EL (cell line): ENCODE data around the gene DAAM2.

ENCODE experiments used
- DNase-seq: peaks from one replicate; pipeline ENCODE4 v3.0.0-alpha.2; 2016

Gene DAAM2

DNA sequence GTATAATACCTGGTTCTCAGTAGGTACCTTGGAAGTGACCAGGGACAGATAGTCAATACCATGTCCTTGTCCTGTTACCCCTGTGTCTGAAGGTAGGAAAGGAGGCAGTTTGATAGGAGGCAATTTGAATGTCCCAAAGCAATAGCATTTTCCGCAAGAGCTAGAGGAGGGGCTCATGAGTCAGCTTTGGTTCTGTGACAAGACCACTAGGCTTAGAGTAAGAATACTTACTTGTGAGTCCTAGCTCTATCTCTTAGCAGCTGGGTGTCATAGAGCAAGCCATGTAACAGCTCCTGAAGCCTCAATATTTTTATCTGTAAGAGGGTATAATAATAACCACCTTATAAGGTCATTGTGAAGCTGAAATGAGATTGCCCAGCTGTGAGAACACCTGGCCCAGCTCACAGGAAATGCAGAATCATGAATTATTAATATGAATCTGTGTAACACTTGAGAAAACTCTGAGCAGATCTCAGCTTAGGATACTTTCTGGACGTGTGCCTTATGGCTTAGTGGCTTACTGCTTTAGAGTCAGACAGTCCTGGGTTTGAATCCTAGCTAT is 58.6 kb downstream of the DAAM2 start:
- no peak for DNase-seq

GRCh38 chr6:39851331-39851730 is 59.2 kb downstream of the DAAM2 start:
- DNase-seq: no peak

GRCh38 chr6:39852324-39852723 is 60.1 kb downstream of the DAAM2 start:
- DNase-seq: no peak

GRCh38 chr6:39853604-39854003 is 61.4 kb downstream of the DAAM2 start:
- DNase-seq: no peak

DNA sequence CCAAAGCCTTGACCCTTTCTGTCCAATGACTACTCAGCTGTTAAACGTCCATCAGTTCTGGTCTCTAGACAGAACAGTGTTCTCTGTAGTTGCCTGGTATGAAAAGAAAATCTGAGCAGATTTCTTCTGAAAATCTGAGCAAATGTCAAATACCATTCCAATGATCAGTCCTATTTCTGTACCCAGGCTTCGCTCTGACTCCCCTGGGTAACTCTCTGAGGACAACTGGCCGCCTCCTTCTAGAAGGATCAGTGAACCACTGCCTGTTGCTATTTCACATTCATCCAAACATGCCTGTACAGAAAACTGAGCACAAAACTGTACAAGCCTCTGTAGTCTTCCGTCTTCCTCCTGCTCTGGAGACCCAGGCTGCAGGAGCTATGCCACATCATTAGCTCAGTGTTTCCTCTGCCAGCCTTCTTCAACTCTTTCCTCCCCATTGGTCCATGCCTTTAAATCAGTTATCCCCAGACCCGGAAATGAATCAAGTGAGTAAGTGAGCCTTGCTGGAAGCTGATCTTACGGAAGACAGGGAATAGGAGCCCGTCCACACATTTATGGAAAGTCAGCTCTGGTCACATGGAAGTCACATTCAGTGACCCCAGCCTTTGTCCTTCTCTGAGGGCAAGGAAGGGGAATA is 63.3 kb downstream of the DAAM2 start:
- DNase-seq: no peak

GRCh38 chr6:39859025-39859424 is 66.8 kb downstream of the DAAM2 start:
- no peak for DNase-seq

DNA sequence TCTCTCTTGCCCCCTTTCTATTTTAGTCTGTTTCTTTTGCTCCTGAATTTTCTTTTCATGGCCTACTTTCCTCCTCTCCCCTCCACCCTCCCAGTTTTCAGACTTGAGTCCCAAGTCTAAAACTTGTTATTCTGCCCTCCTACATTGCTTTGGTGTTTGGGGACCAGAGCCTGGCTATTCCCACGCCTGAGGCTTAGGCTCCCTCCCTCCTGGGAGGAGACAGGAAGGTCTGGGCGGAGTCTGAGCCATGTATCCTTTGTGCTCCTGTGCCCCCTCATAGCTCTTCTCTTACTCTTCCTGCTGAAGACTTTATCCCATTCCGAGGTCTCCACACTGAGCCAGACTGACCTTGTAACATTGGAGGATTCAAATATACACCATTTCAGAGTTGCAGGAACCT is 69.5 kb downstream of the DAAM2 start:
- DNase-seq: no peak

GRCh38 chr6:39865011-39865888 is 73.1 kb downstream of the DAAM2 start:
- DNase-seq: peak; percentile 78

DNA sequence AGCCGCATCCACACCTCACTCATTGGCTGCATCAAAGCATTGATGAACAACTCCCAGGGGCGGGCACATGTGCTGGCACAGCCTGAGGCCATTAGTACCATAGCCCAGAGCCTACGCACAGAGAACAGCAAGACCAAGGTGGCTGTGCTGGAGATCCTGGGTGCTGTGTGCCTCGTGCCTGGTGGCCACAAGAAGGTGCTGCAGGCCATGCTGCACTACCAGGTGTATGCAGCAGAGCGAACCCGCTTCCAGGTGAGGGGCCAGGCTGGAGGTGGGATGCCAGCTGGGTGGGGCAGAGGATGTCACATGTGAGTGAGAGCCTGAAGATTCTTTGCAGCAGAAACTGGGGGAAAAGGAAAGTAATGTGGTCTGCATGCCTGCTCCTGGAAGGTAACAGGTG is 75.4 kb downstream of the DAAM2 start:
- DNase-seq: no peak

DNA sequence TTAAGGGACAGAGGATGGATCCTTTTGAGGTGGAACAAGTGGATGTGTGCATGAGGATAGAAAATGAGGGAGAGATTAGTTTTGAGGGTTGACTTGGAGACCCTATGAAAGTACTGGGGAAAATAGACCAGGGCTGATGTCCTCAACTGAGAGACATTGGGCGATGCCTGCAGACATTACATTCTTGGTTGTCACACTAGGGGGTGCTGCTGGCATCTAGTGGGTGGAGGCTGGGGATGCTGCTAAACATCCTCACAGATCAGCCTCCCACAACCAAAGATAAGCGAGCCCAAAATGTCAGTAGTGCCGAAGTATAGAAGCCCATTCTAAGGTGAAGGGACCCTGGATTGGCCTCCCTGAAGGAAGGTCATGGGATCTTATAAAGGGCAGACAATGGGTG is 78.8 kb downstream of the DAAM2 start:
- DNase-seq: no peak

DNA sequence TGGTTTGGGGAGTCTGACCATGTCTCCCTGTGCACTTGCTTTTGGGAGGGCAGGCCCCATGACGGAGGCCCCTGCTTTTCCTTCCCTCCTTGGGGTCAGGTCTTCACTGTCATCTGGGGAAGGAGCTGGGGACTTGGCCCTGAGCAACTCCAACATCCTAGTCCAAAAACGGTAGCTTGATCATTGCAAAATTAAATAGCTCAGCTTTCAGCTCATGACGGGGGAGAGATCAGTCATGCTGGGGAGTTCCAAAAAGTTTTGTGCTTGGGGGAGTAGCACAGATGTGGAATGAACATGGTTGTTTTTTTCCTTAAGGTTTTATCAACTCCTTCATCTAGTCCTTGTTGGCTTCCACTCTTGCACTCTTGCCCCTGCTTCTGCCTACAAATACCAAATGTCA is 81.3 kb downstream of the DAAM2 start:
- no peak for DNase-seq

- no peak for DNase-seq
These were observed 83.9 kb downstream of the DAAM2 start for GRCh38 chr6:39876111-39876510.

DNA sequence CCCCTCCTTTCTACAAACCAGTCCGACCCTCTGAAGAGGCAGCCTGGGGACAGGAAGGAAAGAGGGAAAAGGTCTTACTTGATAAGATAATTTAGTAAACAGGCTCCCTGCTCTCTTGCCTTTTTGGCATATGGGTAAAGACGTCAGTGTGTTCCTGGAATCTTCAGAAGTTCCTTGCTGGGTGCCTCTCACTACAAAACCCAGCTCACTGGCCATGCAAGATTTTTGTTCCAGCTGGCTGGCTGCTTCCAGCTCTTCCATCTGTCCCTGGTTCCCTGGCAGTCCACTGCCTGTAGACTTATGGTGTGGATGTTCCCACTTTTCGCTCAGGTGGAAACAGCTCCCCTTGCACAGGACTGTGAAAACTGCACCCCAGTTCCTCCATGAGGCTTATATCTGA is 84.7 kb downstream of the DAAM2 start:
- no peak for DNase-seq

DNA sequence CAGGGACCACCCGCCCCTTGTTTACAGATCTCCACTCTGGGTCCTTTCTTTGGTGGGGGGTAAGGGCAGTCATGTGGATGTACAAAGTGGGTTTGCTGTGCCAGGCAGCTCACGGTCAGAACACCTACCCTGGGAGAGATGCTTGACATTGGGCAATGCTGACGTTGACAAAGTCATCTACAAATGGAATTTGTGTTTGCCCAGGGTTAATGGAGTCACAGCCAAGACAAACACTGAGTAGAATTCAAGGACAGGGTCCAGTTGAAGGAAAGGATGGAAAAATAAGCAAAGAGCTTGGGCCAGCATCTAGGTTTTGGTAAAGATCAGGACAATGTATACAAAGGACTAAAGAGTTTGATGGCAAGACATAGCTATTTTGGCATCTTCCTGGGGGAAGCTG is 87.4 kb downstream of the DAAM2 start:
- no peak for DNase-seq

DNA sequence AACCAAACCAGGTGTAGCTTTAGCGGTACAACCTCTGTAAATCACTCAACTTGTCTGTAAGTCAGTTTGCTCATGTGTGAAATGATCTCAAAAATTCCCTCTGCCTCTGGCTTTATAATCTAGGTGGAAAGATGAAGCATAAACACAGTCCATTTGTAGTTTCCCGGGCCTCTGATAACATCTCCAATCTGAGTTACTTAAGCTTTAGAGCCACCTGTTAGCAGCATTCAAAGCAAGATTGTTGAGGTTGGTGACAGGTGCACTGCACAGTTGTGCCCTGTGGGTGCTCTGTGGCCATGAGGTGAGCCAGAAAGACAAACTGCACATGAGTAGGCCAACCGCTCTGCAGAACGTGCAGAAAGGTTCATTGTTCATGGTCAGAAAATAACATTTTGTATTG is 88.4 kb downstream of the DAAM2 start:
- DNase-seq: no peak

DNA sequence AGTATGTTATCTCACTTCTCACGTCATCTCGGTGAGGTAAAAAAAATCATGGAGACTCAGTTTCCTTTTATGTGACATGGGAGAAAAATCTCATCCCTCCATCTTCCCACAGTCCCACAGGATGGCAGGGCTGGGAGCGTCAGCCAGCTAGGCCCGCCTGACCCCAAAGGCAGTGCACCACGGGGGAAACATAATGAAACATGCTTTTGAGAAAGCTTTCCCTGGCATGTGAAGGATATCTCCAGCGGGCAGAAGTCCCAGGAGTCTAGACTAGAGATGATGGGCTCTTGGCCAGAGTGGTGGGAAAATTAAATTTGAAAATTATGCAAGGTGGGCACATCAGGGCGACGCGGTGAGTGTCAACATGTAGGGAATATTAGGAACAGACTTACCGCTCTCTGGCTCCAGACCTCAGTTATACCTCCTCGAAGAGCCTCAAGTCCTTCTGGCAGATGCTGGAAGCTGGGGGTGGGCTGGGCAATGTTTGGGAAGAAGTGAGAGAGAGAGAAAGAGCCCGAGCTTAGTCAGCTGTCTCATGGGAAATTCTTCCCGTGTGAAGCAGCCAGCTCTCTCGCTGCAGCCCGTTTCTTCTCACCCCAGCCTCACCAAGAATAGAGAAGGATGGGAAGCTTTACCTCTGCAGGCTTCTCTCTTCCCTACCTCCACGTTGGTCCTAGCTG is 89.8 kb downstream of the DAAM2 start:
- peak; percentile 84 for DNase-seq

DNA sequence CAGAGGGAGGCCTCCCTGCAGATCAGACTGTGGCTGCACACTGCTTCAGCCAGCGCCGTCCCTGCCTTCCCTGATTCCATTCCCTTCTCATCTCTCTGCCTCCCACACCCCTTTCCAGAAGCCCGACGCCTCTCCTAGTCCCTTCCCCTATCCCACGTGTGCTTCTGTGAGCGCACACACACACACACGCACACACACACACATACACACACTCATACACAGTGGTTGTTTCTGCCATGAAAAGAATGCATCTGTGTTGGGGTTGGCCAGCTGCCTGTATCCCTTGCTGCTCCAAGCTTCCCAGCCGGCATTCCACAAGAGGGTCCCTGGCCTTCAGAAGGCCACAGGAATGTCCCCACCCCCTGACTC is 90.3 kb downstream of the DAAM2 start:
- DNase-seq: peak; percentile 98

GRCh38 chr6:39884696-39885095 is 92.5 kb downstream of the DAAM2 start:
- peak; percentile 92 for DNase-seq

- no peak for DNase-seq
These were observed 93.5 kb downstream of the DAAM2 start for GRCh38 chr6:39885691-39886090.

DNA sequence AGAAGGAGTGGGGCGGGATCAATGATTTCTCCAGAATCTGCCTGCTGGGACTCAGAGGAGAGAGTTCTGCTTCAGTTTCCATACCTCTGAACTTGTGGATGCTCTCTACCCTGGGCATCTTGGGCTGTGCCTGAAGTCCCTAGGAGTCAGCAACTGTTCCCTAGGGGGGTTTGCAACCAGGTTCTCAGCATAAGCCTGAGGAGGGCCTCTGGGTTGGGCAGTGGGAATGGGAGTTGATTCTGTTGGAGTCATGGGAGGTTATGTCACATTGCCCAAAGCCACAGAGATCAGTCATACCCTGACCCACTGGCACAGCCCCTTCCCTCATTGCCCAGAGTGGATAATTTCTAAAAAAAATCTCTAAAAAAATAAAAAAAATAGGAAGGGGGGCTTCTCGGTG is 94.7 kb downstream of the DAAM2 start:
- no peak for DNase-seq

GRCh38 chr6:39887692-39888450 is 95.7 kb downstream of the DAAM2 start:
- peak; percentile 98 for DNase-seq

DNA sequence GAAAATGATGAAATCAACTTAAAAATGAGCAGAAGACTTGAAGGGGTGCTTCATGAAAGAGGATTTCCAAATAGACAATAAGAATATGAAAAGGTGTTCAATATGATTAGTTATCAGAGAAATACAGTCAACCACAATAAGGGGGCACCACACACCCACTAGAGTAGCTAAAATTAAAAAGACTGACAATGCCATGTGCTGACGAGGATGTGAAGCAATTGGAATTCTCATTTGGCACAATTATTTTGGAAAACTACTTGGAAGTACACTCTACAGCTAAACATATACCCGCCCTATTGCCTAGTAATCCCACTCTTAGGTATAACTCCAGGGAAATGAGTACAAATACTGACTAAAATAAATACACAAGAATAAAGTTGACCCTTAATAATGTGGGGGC is 97.1 kb downstream of the DAAM2 start:
- no peak for DNase-seq

GRCh38 chr6:39891353-39891752 is 99.2 kb downstream of the DAAM2 start:
- DNase-seq: no peak
